Stomach (tissue), 4 donors: ENCODE data around the gene IQGAP2.

Experiments
- POLR2A ChIP-seq, 4 donors: fragments of 450-650 bp; IDR thresholded peaks; one replicate each; pipeline ENCODE4 v1.6.1; 2016; ENCODE audit warnings: antibody characterized with exemption in 4 of 4, control low read depth in 2 of 4, mild to moderate bottlenecking in 1 of 4, moderate library complexity in 1 of 4
- POLR2AphosphoS5 ChIP-seq, 3 donors: sonication (generic); formaldehyde crosslinking; IDR thresholded peaks; one replicate each; pipeline ENCODE4 v1.6.1; 2016; ENCODE audit warnings: antibody characterized with exemption in 3 of 3
- TF ChIP-seq, protein P1 (sequence below), 7 experiments: fragments of 450-650 bp in 4 of 7; fragments of 200-600 bp in 3 of 7; sonication (generic) in 3 of 7; IDR thresholded peaks; one replicate each; pipeline ENCODE4 v1.5.1; 2016 to 2019; ENCODE audit warnings: antibody characterized with exemption in 7 of 7, control low read depth in 2 of 7, mild to moderate bottlenecking in 1 of 7

DNA sequence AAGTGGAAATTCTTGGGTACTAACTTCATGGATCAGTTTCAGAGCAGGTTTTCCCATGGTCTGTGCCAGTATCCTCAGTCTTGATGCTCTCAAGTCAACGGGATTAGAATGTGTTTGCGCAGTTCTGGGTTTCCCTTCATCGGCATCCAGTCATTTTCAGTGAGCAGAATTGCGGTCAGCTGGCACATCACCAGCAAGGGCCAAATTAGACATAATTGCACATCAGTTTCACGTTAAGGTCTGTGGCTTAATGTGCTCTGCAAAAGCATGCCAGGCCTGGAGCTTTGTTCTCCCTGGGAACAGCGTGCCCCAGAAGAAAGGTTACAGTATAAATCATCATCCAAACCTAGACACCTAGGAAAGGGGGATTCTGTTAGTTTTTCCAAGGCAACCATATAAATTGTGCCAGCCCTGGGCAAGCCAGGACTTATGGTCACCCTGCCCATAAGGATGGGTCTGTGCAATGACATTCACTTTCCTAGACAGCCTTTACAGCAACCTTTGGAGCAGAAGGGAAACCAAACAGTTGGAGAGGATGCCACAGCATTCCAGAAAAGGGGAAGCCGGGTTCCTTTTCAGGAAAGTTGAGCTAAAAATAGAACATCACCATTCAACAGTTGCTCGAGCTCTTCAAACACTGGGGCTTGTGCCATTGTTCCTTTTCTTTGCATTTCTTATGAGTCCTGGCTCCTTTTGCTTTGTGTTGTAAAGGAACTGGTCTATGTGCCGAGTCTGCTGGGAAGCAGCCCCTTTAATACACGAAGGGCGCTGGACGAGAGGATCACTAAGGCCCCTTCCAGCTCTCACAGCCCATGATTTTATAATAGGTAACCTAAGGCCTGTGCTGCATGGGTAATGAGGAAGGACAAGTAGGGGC is 23.1 kb downstream of the IQGAP2 start:
- TF ChIP-seq, protein P1, sequence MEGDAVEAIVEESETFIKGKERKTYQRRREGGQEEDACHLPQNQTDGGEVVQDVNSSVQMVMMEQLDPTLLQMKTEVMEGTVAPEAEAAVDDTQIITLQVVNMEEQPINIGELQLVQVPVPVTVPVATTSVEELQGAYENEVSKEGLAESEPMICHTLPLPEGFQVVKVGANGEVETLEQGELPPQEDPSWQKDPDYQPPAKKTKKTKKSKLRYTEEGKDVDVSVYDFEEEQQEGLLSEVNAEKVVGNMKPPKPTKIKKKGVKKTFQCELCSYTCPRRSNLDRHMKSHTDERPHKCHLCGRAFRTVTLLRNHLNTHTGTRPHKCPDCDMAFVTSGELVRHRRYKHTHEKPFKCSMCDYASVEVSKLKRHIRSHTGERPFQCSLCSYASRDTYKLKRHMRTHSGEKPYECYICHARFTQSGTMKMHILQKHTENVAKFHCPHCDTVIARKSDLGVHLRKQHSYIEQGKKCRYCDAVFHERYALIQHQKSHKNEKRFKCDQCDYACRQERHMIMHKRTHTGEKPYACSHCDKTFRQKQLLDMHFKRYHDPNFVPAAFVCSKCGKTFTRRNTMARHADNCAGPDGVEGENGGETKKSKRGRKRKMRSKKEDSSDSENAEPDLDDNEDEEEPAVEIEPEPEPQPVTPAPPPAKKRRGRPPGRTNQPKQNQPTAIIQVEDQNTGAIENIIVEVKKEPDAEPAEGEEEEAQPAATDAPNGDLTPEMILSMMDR (IDR thresholded peaks at IDR 0.05), result no peak
- TF ChIP-seq POLR2AphosphoS5 (IDR thresholded peaks at IDR 0.05), result no peak
- no peak for TF ChIP-seq POLR2A (IDR thresholded peaks at IDR 0.05)
